NCI-H146 (cell line): ENCODE data around the gene ASB2.

Experiments used
- DNase-seq: peaks from one replicate; lab custom pipeline; 2025; lab: John Stamatoyannopoulos, UW

Gene ASB2

GRCh38 chr14:93978735-93979134 is 2.4 kb upstream of the ASB2 start:
- DNase-seq: no peak

- DNase-seq: no peak
These were observed 1.6 kb upstream of the ASB2 start for GRCh38 chr14:93977790-93978581.

GRCh38 chr14:93977171-93977570 is 801 bp upstream of the ASB2 start:
- no peak for DNase-seq

GRCh38 chr14:93975791-93976476 is 436 bp downstream of the ASB2 start:
- no peak for DNase-seq

- DNase-seq: no peak
These were observed 1.5 kb downstream of the ASB2 start for GRCh38 chr14:93974833-93975232.

GRCh38 chr14:93974299-93974698 is 2.1 kb downstream of the ASB2 start:
- no peak for DNase-seq

DNA sequence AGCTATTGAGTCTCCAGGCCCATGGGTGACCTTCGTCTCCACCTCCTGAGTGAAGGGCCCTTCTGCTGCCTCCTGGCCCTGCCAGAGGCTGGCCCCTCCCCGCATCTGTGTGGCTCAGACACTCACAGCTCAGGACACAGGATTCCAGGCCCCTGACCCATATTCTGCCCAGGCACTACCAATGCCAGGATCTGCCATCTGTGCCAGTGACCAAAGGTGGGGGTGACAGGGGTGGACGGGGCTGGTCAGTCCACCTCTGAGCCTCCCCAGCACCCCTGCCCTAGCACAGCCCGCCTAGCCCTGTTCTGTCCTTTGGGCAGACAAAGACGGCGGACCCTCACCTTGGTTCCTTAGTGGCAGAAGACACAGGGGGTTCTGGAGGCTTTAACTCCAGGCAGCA is 2.8 kb downstream of the ASB2 start:
- DNase-seq: no peak

- DNase-seq: no peak
These were observed 3.7 kb downstream of the ASB2 start for GRCh38 chr14:93972618-93973205.

DNA sequence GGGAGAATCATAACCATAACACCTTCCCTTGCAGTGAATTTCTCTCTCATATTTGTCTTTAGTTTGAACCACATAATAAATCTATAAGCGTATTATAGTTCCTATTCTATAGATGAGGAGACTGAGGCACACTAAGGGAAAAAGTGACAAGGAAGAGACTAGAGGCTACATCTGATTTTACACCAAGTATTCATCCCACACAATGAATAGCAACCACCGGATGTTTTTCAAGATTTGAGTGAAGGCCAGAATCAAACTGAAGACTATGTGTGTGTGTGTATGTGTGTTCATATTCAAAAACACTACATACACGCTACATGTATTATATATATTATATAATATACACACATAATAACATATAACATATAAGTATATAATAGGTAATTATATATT is 4.7 kb downstream of the ASB2 start:
- DNase-seq: no peak

DNA sequence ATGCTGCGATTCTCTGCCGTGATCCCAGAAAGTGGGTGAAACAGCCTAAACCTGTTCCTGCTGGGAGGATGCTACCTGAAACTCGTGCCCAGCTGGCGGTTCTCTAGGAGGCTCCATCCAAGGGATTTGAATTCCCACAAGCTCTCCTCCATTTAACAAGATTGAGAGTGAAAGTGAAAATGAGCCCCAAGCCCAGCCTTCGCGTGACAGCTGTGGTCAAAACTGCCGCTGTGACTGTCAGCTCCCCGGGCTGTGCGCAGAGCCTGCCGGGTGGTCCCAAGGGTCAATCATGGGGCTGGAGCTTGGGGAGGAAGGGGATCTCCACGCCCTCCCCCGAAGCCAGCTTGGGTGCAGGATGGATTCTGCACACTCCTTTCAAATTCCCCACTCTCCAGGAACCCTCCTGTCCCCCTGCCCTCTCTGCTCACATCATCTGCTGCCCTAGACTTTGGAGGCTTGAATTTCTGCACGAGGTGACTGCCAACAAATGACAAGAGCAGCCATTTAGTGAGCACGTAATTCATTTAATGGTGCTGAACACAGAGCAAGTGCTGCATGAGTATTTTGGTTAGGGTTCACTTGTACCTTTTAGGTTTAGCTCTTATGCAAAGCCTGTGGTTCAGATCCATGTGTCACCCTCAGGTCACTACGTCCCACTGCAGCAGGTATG is 5.3 kb downstream of the ASB2 start:
- no peak for DNase-seq

DNA sequence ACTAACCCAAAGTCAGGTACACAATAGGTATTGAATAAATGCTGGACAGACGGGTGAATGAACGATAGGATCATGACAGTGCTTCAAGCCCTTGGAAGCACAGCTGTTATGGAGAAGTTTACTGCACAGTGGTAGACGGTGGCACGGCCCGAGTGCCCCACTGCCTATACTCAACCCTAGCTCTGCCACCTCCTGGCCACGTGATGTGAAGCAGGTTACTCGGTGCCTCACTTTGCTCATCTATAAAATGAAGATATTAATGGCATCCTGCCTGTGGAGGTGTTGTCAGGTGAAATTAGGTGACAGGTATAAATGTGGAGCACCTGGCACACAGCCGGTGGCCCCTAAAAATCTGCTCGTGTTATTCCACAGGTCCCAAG is 5.8 kb downstream of the ASB2 start:
- DNase-seq: no peak

- DNase-seq: no peak
These were observed 7.1 kb downstream of the ASB2 start for GRCh38 chr14:93969082-93969828.

- no peak for DNase-seq
These were observed 8.6 kb downstream of the ASB2 start for GRCh38 chr14:93967637-93968250.

GRCh38 chr14:93965946-93966474 is 10.4 kb downstream of the ASB2 start:
- DNase-seq: no peak

GRCh38 chr14:93965287-93965821 is 11.0 kb downstream of the ASB2 start:
- no peak for DNase-seq

- no peak for DNase-seq
These were observed 11.5 kb downstream of the ASB2 start for GRCh38 chr14:93964820-93965286.

- no peak for DNase-seq
These were observed 12.1 kb downstream of the ASB2 start for GRCh38 chr14:93964281-93964680.

GRCh38 chr14:93963692-93964091 is 12.7 kb downstream of the ASB2 start:
- no peak for DNase-seq

GRCh38 chr14:93962701-93963601 is 13.4 kb downstream of the ASB2 start:
- no peak for DNase-seq

DNA sequence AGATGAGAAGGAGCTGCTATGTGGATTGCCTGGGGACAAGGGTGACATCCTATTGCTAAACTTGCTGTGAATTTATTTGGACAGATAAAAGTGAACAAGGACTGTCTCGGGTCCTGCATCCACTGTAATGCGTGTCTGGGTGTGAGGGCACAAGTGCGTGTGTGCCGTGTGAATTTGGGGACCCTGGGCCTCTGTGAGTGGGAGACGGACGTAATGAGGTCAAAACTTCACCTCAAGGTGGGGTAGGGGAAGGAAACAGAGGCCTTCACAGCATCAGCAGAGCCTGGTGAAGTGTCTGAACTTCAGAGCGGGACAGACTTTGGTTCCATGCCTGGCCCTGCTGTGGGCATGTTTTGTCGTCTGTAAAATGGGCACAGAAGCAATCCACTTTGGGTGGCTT is 14.8 kb downstream of the ASB2 start:
- no peak for DNase-seq
